RWPE2 (cell line): ENCODE measurements around the gene IFI27.

Experiments used
- ATAC-seq: fragments of 200-7000 bp; cut with Tn5 transposase; 3 replicates; pipeline ENCODE4 v1.9.1; 2021; ENCODE audit warnings: low read depth
- DNase-seq: peaks from one replicate; pipeline ENCODE4 v3.0.0-alpha.2; 2020; ENCODE audit warnings: low spot score
- H3K27ac ChIP-seq: fragments of 450-650 bp; 2 replicates; pipeline ENCODE4 v1.5.1; 2017; ENCODE audit warnings: mild to moderate bottlenecking; ENCODE audit not compliant: poor library complexity, severe bottlenecking
- H3K27me3 ChIP-seq: fragments of 250-450 bp; sonication (Bioruptor Pico); 2 replicates; pipeline ENCODE4 v1.5.1; 2021; ENCODE audit warnings: mild to moderate bottlenecking, moderate library complexity; ENCODE audit not compliant: insufficient read depth, poor library complexity, severe bottlenecking
- H3K36me3 ChIP-seq: fragments of 250-450 bp; sonication (Bioruptor Pico); 2 replicates; pipeline ENCODE4 v1.5.1; 2020; ENCODE audit warnings: low read depth, mild to moderate bottlenecking, moderate library complexity
- H3K4me1 ChIP-seq: fragments of 250-450 bp; sonication (Bioruptor Pico); 2 replicates; pipeline ENCODE4 v1.5.1; 2021; ENCODE audit warnings: mild to moderate bottlenecking, moderate library complexity; ENCODE audit not compliant: insufficient read depth, poor library complexity, severe bottlenecking
- H3K4me3 ChIP-seq: fragments of 250-450 bp; sonication (Bioruptor Pico); 2 replicates; pipeline ENCODE4 v1.5.1; 2021; ENCODE audit warnings: mild to moderate bottlenecking, moderate library complexity; ENCODE audit not compliant: severe bottlenecking
- H3K9me3 ChIP-seq: fragments of 250-450 bp; sonication (Bioruptor Pico); 2 replicates; pipeline ENCODE4 v1.5.1; 2021; ENCODE audit warnings: mild to moderate bottlenecking, moderate library complexity; ENCODE audit not compliant: severe bottlenecking
- TF ChIP-seq, protein P1 (sequence below): fragments of 450-650 bp; IDR thresholded peaks from one replicate; pipeline ENCODE4 v1.5.1; 2017; ENCODE audit warnings: mild to moderate bottlenecking, moderate library complexity; ENCODE audit not compliant: poor library complexity, severe bottlenecking

The IFI27 gene

DNA sequence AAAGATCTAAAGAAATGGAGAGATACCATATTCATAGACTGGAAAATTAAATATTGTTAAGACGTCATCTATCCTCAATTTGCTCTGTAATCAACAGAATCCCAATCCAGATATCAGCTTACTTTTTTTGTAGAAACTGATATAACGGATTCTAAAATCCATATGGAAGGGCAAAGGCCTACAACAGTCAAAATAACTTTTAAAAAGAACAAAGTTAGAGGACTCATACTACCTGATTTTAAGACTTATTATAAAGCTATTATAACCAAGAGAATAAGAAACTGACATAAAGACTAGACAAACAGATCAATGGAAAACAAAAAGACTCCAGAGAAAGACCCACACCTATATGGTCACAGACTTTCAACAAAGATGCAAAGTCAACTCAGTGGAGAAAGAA lies 35.5 kb upstream of the IFI27 start:
- Histone ChIP-seq H3K4me1 (peaks cover 16% of the 10 kb centered on the region), H3K4me3 (no peak overlapping the region), H3K36me3 (peaks cover 73% of the 10 kb centered on the region), H3K27ac (no peak overlapping the region), H3K27me3 (no peaks in the 10 kb centered on the region), H3K9me3 (peaks cover 23% of the 10 kb centered on the region)
- DNase-seq (no peak), ATAC-seq (no peak)
- TF ChIP-seq, protein P1, sequence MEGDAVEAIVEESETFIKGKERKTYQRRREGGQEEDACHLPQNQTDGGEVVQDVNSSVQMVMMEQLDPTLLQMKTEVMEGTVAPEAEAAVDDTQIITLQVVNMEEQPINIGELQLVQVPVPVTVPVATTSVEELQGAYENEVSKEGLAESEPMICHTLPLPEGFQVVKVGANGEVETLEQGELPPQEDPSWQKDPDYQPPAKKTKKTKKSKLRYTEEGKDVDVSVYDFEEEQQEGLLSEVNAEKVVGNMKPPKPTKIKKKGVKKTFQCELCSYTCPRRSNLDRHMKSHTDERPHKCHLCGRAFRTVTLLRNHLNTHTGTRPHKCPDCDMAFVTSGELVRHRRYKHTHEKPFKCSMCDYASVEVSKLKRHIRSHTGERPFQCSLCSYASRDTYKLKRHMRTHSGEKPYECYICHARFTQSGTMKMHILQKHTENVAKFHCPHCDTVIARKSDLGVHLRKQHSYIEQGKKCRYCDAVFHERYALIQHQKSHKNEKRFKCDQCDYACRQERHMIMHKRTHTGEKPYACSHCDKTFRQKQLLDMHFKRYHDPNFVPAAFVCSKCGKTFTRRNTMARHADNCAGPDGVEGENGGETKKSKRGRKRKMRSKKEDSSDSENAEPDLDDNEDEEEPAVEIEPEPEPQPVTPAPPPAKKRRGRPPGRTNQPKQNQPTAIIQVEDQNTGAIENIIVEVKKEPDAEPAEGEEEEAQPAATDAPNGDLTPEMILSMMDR = no peak

DNA sequence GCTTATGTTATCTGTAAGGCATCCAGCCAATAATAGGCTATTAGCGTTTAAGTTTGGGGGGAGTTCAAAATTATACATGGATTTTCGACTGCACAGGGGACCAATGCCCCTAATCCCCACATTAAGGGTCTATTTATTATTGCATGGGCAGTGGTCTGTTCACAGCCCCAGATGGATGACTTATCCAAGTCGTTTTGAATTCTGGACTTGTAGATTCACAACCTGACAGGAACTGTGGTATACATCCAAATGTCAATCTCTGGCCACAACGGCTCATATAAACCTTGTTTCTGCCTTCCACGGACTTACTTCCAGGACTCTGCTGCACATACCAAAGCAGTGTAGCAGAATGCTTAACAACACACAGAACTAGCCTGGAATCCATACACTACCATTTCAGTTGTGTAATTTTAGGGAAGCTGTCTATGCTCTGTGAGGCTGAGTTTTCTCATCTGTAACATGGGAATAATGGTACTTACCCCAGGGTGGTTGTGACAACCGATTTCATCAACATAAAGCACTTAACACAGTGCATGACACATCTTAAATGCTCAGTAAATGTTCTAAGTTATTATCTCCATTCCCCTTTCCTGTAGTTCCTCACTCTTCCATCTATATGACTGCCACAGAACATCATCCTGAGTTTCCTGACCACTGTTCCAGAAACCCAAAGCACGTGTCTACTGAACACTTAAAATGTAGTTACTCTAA lies 33.3 kb upstream of the IFI27 start:
- Histone ChIP-seq H3K4me1 (peaks cover 16% of the 10 kb centered on the region), H3K36me3 (peaks cover 67% of the 10 kb centered on the region), H3K4me3 (no peak overlapping the region), H3K27ac (no peak overlapping the region), H3K27me3 (no peaks in the 10 kb centered on the region), H3K9me3 (peaks cover 17% of the 10 kb centered on the region)
- ATAC-seq (no peak), DNase-seq (no peak)
- TF ChIP-seq, protein P1 = no peak

DNA sequence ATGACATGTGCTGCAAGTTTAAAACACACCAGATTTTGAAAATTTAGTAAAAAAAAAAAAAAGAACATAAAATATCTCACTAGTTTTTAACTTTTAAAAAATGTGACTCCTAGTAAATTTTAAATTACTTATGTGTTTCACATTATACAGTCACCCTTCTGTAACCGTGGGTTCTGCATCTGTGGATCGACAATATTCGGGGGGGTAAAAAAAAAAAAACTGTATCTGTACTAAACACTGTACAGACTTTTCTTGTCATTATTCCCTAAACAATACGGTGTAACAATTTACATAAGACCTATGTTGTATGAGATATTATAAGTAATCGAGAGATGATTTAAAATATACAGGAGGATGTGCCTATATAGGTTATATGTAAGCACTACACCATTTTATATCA lies 32.7 kb upstream of the IFI27 start:
- H3K4me3 ChIP-seq = no peak overlapping the region
- H3K9me3 ChIP-seq = peaks cover 16% of the 10 kb centered on the region
- H3K36me3 ChIP-seq = peaks cover 67% of the 10 kb centered on the region
- DNase-seq = no peak
- no peaks in the 10 kb centered on the region for H3K27me3 ChIP-seq
- H3K4me1 ChIP-seq = peaks cover 16% of the 10 kb centered on the region
- H3K27ac ChIP-seq = no peak overlapping the region
- TF ChIP-seq, protein P1 = no peak
- ATAC-seq = no peak

- Histone ChIP-seq H3K27me3 (no peaks in the 10 kb centered on the region), H3K4me3 (peak overlapping the region; percentile 83), H3K36me3 (peaks cover 55% of the 10 kb centered on the region), H3K4me1 (peaks cover 16% of the 10 kb centered on the region), H3K27ac (peak overlapping the region; percentile 47), H3K9me3 (peaks cover 8% of the 10 kb centered on the region)
- ATAC-seq (no peak; the same call in 2 of the 3 replicates), DNase-seq (no peak)
- TF ChIP-seq, protein P1 = no peak
These were observed 30.5 kb upstream of the IFI27 start for GRCh38 chr14:94079891-94080620.
